ENCODE results near the gene TIE1. TPM values are rescaled to one million over a fixed set of nuclear protein-coding genes. Genes with fewer than 3 reads are reported as not detected.

TIE1 gene
- total RNA-seq, 1 donor from 2014 or later = 0.98 TPM

- Mint-ChIP-seq H3K36me3 (ENCODE audit: low read depth, unreplicated experiment) (no peaks in the 10 kb centered on the region), H3K4me3 (ENCODE audit: unreplicated experiment) (no peak overlapping the region), H3K27ac (ENCODE audit: unreplicated experiment) (no peak overlapping the region), H3K9me3 (ENCODE audit: unreplicated experiment) (peaks cover 13% of the 10 kb centered on the region), H3K4me1 (ENCODE audit: low read depth, unreplicated experiment) (no peaks in the 10 kb centered on the region), H3K27me3 (ENCODE audit: low read depth, unreplicated experiment) (peaks cover 41% of the 10 kb centered on the region)
- Histone ChIP-seq H2AFZ (ENCODE audit: low read depth, low read length) (no peak overlapping the region), H3K9ac (ENCODE audit: low read length) (no peak overlapping the region), H3K27ac (ENCODE audit: low read depth, low read length) (no peak overlapping the region), H3K4me1 (ENCODE audit: insufficient read depth, low read length) (no peaks in the 10 kb centered on the region), H3K36me3 (ENCODE audit: insufficient read depth, low read length) (no peaks in the 10 kb centered on the region), H3K27me3 (ENCODE audit: insufficient read depth, low read length) (peaks cover 7% of the 10 kb centered on the region), H3K9me3 (ENCODE audit: insufficient read depth, low read depth, low read length) (no peaks in the 10 kb centered on the region), H3K4me3 (ENCODE audit: insufficient read depth, low read depth, low read length) (no peak overlapping the region), H3K79me2 (ENCODE audit: insufficient read depth, low read length) (no peaks in the 10 kb centered on the region), H4K20me1 (ENCODE audit: insufficient read depth, low read length) (no peaks in the 10 kb centered on the region), H3K4me2 (ENCODE audit: low read length) (no peak overlapping the region)
- DNase-seq (ENCODE audit: low read depth) (no peak), FAIRE-seq (no peak)
- no peak for TF ChIP-seq CTCF (IDR thresholded peaks at IDR 0.05; ENCODE audit: insufficient read depth, low read depth, low read length)
- TF ChIP-seq EZH2 (IDR thresholded peaks at IDR 0.05; ENCODE audit: insufficient read depth, low read length) = no peak
These were observed 47.6 kb upstream of the TIE1 start for GRCh38 chr1:43253173-43253572.

GRCh38 chr1:43253876-43254275, 46.9 kb upstream of the TIE1 start:
- Mint-ChIP-seq H3K9me3 (ENCODE audit: unreplicated experiment) (peaks cover 15% of the 10 kb centered on the region), H3K27ac (ENCODE audit: unreplicated experiment) (no peak overlapping the region), H3K36me3 (ENCODE audit: low read depth, unreplicated experiment) (no peaks in the 10 kb centered on the region), H3K4me3 (ENCODE audit: unreplicated experiment) (no peak overlapping the region), H3K27me3 (ENCODE audit: low read depth, unreplicated experiment) (peaks cover 41% of the 10 kb centered on the region), H3K4me1 (ENCODE audit: low read depth, unreplicated experiment) (no peaks in the 10 kb centered on the region)
- Histone ChIP-seq H3K79me2 (ENCODE audit: insufficient read depth, low read length) (no peaks in the 10 kb centered on the region), H3K27me3 (ENCODE audit: insufficient read depth, low read length) (peaks cover 7% of the 10 kb centered on the region), H3K4me3 (ENCODE audit: insufficient read depth, low read depth, low read length) (no peak overlapping the region), H3K27ac (ENCODE audit: low read depth, low read length) (no peak overlapping the region), H3K4me1 (ENCODE audit: insufficient read depth, low read length) (no peaks in the 10 kb centered on the region), H4K20me1 (ENCODE audit: insufficient read depth, low read length) (no peaks in the 10 kb centered on the region), H3K9ac (ENCODE audit: low read length) (no peak overlapping the region), H2AFZ (ENCODE audit: low read depth, low read length) (no peak overlapping the region), H3K9me3 (ENCODE audit: insufficient read depth, low read depth, low read length) (no peaks in the 10 kb centered on the region), H3K4me2 (ENCODE audit: low read length) (no peak overlapping the region), H3K36me3 (ENCODE audit: insufficient read depth, low read length) (no peaks in the 10 kb centered on the region)
- FAIRE-seq (no peak), DNase-seq (ENCODE audit: low read depth) (no peak)
- TF ChIP-seq EZH2 (IDR thresholded peaks at IDR 0.05; ENCODE audit: insufficient read depth, low read length) = no peak
- no peak for TF ChIP-seq CTCF (IDR thresholded peaks at IDR 0.05; ENCODE audit: insufficient read depth, low read depth, low read length)

GRCh38 chr1:43255438-43256210, 45.2 kb upstream of the TIE1 start:
- Mint-ChIP-seq H3K36me3 (ENCODE audit: low read depth, unreplicated experiment) (no peaks in the 10 kb centered on the region), H3K27me3 (ENCODE audit: low read depth, unreplicated experiment) (peaks cover 38% of the 10 kb centered on the region), H3K4me3 (ENCODE audit: unreplicated experiment) (no peak overlapping the region), H3K27ac (ENCODE audit: unreplicated experiment) (no peak overlapping the region), H3K4me1 (ENCODE audit: low read depth, unreplicated experiment) (no peaks in the 10 kb centered on the region), H3K9me3 (ENCODE audit: unreplicated experiment) (peaks cover 11% of the 10 kb centered on the region)
- Histone ChIP-seq H3K27ac (ENCODE audit: low read depth, low read length) (no peak overlapping the region), H3K36me3 (ENCODE audit: insufficient read depth, low read length) (no peaks in the 10 kb centered on the region), H3K4me2 (ENCODE audit: low read length) (no peak overlapping the region), H2AFZ (ENCODE audit: low read depth, low read length) (no peak overlapping the region), H3K79me2 (ENCODE audit: insufficient read depth, low read length) (no peaks in the 10 kb centered on the region), H3K4me3 (ENCODE audit: insufficient read depth, low read depth, low read length) (no peak overlapping the region), H4K20me1 (ENCODE audit: insufficient read depth, low read length) (no peaks in the 10 kb centered on the region), H3K9me3 (ENCODE audit: insufficient read depth, low read depth, low read length) (no peaks in the 10 kb centered on the region), H3K9ac (ENCODE audit: low read length) (no peak overlapping the region), H3K4me1 (ENCODE audit: insufficient read depth, low read length) (no peaks in the 10 kb centered on the region), H3K27me3 (ENCODE audit: insufficient read depth, low read length) (peaks cover 7% of the 10 kb centered on the region)
- FAIRE-seq (no peak), DNase-seq (ENCODE audit: low read depth) (no peak)
- TF ChIP-seq CTCF (IDR thresholded peaks at IDR 0.05; ENCODE audit: insufficient read depth, low read depth, low read length) = no peak
- no peak for TF ChIP-seq EZH2 (IDR thresholded peaks at IDR 0.05; ENCODE audit: insufficient read depth, low read length)

All from astrocyte (in vitro differentiated cells and primary cell).